GM19452 (cell line): Measurements from ENCODE around the gene CCDC97.

Experiments
- ATAC-seq: cut with Tn5 transposase; IDR thresholded peaks from one replicate; pipeline ENCODE4 v1.9.1; 2021; ENCODE audit not compliant: unreplicated experiment

The CCDC97 gene

GRCh38 chr19:41298348-41298964, 11.5 kb upstream of the CCDC97 start:
- peak; percentile 32 for ATAC-seq

DNA sequence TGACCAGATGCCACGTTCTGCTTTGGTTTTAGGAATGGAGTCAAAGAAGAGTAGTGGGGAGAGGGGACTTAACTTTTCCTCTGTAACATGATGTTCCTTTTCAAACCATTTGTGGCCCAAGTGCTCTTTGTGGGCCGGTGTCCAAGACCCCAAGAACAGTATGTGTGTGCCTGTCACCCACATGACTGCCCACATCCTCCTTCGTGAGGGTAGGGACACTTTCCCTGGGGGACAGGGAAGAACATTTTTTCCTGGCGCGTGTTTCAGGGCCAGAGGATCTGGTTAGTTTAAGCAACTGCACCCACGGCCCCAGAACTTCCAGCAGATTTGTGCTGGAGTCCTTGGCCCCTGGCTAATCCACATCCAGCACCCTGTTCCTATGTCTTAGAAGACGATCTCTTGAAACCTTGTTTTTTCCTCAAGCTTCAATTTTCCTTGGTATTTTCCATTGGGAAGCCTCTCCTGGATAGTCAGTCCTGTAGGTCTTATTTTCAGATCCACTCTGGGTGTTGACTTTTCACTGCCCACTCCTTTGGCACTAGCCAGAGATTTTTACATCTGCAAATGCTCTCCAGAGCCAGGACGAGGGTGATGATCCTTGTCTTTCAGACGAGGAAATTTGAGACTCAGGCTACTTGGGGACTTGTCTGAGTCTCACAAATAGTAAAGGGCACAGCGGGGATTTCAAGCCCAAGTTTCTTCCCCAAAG, 10.8 kb upstream of the CCDC97 start:
- ATAC-seq: no peak

GRCh38 chr19:41299755-41300089, 10.2 kb upstream of the CCDC97 start:
- ATAC-seq: no peak

DNA sequence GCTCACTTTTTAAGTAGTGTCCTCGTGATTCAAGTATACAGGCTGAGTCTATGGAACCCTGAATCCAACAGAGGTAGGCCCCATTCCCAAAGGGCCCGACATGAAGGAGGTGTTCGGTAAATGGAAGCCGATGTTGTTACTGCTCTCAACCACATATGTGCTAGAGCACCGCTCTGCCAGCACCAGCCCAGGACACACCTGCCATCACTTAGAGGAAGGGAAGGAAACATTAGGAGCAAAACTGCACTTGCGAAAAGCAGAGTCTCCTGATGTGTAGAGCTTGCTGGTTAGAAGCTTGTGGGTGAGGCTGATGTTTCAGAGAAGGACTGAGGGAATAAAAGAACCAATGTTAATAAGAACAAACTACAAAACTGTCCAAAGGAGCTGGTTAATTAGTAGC, 9.4 kb upstream of the CCDC97 start:
- ATAC-seq: no peak

DNA sequence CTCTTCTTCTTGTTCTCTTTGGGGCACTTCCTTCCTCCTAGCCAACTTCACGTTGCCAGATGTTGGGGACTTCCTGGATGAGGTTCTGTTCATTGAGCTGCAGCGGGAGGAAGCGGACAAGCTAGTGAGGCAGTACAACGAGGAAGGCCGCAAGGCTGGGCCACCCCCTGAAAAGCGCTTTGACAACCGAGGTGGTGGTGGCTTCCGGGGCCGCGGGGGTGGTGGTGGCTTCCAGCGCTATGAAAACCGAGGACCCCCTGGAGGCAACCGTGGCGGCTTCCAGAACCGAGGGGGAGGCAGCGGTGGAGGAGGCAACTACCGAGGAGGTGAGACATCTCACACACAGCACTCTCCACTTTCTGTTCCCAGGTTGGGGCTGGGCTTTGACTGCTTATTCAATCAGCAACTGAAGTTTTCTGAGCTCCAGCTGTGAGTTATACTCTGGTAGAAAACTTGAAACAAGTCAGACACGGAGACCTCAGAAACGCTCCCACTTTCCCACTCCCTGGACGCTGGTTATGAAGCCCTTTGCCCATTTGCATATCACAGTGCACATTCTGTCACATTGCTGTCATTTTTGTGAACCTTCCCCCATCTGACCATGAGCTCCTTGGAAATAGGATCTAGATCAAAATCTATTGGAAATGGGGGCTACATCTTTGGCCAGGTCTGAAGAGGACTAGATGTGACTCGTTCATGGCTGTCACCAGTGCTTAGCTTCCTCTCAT, 7.2 kb upstream of the CCDC97 start:
- ATAC-seq: no peak

DNA sequence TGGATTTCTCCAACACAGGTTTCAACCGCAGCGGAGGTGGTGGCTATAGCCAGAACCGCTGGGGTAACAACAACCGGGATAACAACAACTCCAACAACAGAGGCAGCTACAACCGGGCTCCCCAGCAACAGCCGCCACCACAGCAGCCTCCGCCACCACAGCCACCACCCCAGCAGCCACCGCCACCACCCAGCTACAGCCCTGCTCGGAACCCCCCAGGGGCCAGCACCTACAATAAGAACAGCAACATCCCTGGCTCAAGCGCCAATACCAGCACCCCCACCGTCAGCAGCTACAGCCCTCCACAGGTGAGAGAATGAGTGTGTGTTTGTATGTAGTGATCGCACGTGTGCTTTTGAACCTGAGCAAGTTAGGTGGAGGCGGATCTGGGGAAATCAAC, 6.0 kb upstream of the CCDC97 start:
- ATAC-seq: no peak

- ATAC-seq: no peak
Observed at GRCh38 chr19:41304706-41305483, 5.1 kb upstream of the CCDC97 start.

DNA sequence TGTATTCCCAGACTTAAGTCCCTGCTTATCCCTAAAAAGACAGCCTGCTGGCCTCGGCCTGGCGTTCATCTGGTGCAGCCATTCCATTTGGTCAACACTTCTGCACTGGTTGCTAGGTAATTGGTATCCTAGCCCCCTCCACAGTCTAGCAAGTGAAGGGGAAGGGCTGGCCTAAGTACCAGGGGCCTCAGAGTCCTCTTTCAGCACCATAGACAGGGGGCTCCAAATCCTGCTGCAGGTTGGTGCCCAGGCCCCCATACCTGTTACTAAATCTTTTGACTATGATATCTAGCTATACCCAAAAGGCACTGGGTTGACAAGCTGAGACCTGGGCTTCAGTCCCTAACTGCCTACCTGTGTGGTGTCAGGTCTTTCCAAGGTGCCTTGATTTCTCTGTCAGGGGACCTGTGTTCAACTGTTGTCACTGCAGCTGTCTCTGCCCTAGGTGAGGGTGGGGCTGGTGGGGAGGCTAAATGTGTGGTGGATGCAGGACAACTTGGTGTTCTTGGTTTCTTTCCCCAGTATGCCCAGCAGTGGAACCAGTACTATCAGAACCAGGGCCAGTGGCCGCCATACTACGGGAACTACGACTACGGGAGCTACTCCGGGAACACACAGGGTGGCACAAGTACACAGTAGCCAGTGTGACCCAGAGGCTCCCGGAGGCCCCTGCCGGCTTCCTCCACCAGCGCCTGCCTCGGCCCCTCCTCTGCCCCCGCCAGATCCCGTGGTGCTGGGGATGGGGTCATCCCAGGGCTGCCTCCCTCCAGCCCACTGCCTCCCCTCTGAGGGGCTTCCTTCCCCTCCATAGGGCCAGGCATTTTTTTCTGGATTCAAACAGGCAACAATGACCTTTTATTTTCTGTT, 3.8 kb upstream of the CCDC97 start:
- ATAC-seq: no peak

DNA sequence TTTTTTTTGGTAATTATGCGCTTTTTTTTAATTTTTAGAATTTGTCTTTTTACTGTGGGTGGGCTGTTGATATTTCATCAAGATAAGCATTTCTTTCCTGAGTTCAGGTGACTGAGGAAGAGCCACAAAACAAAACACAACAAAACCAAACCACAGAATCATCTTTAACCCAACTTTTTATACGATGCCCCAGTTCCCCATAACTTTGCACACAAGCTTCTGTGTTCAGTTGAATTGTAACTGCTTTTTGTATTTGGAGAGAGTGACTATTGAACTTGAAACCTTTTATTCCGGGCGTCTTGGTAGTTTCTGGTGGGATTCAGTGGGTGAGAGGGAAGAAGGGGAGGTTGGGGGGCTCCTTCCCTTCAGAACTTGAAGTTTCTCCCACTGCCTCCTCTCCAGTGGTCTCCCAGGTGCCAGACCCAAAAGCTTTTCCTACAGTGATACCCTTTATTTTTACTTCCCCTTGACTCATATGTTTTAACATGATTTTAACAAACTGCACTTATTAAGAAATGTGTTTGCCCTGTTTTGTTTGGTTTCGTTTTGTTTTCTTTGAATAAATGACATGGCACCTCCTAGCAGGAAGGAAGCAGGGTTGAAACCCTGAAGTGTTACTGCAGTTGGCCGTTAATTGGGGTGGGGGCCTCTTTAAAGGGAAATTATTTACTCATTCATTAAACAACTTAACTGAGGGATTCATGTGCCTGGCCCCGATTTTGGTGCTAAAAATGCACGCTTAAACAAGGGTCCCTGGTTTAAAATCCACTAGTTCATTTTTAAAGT, 2.7 kb upstream of the CCDC97 start:
- no peak for ATAC-seq

DNA sequence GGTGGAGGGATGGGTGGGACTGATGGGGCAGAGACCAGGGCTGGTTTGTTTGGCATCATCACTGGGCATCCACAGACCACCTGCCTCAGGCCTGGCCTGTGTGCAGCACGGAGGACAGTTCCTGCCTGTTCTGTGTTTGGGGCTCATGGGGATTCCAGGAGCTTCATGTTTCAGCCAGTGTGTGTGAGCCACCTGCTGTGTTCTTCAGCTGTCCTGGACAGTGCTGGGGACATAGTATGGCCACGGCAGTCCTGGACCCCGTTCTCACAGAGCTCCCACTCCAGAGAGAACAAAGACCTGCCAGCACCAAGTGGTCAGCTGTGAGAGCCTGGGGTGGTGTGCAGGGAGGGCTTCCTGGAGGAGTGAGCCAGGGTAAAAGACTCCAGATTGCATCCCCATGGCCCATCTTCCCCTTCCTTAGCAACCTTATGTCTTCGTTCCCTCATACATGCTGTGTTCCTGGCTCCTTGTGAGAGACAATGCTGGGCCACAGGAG, 2.0 kb upstream of the CCDC97 start:
- ATAC-seq: no peak

- no peak for ATAC-seq
Observed at GRCh38 chr19:41308450-41309179, 1.4 kb upstream of the CCDC97 start.

- no peak for ATAC-seq
Observed at GRCh38 chr19:41309180-41310032, 566 bp upstream of the CCDC97 start.

GRCh38 chr19:41311072-41311471, 1.1 kb downstream of the CCDC97 start:
- ATAC-seq: no peak

DNA sequence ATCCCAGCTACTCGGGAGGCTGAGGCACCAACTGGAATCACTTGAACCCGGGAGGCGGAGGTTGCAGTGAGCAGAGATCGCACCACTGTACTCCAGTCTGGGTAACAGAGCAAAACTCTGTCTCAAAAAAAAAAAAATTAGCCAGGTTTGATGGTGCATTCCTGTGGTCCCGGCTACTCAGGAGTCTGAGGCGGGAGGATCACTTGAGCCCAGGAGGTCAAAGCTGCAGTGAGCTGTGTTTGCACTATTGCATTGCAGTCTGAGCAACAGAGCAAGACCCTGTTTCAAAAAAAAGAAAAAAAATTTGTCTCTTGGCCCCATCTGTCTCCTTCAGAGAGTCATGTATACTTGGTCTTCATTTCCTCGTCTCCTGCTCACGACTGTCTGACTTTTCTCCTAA, 1.6 kb downstream of the CCDC97 start:
- no peak for ATAC-seq

- no peak for ATAC-seq
Observed at GRCh38 chr19:41316306-41316920, 6.4 kb downstream of the CCDC97 start.

- no peak for ATAC-seq
Observed at GRCh38 chr19:41318696-41319499, 8.9 kb downstream of the CCDC97 start.
